Measurements from ENCODE around the gene SEPTIN3. TPM values are rescaled to one million over a fixed set of nuclear protein-coding genes. Genes with fewer than 3 reads are reported as not detected.

Gene SEPTIN3
- total and polyA plus RNA-seq, 2 of the 8 experiments (the other 6 are each of a cell fraction or from before 2014, with no cell fraction given), result 38.9 to 52.9 TPM

DNA sequence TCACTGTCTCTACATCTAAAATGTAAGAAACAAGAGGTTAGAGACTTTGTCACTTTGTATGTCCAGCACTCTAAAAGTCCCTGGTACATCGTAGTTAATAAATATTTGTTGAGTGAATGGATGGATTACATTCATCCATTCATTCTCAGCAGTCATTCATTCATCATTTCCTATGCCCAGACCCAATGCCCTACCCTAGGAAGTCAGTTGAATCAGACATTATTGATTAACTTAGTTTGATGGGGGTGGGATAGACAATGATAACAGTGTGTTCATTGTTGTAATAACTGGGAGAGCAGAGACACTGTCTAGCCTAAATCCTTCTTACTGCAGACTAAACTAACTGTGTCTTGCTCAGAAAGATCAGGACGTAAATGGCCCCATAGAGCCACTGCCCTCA lies 21.1 kb upstream of the SEPTIN3 start:
- no peak overlapping the region for H3K18ac ChIP-seq (ENCODE audit: extremely low read depth, low read length)
- FAIRE-seq, result no peak
- WGBS, 2 experiments (ENCODE audit: extremely low coverage in 1 of 2, insufficient coverage in 1 of 2, insufficient read length in 1 of 2, insufficient replicate concordance in 2 of 2, low coverage in 1 of 2, low lambda C conversion rate in 2 of 2, missing lambda C conversion rate in 1 of 2), result 84% methylated on average over 2 of the region's 2 CpGs; no CpG with 5 or more reads in 1 of the 2 experiments

More for the DNA sequence above, 21.1 kb upstream of the SEPTIN3 start:
- H4K91ac ChIP-seq (replicated peaks; ENCODE audit: insufficient read length, low read length), result no peak overlapping the region
- H3K27me3 ChIP-seq (replicated peaks in 1 of 4; ENCODE audit: control insufficient read depth in 3 of 4, extremely low read depth in 1 of 4, insufficient read depth in 3 of 4, low read length in 3 of 4), result no peaks in the 10 kb centered on the region
- H3K23me2 ChIP-seq (ENCODE audit: low read depth, low read length), result peaks cover 8% of the 10 kb centered on the region
- H3K79me1 ChIP-seq (ENCODE audit: low read depth, low read length), result peaks cover 7% of the 10 kb centered on the region; the same call in 1 of the 2 replicates
- H2AFZ ChIP-seq (ENCODE audit: low read length), result no peak overlapping the region
- H2BK15ac ChIP-seq (ENCODE audit: low read length), result no peak overlapping the region
- DNase-seq (ENCODE audit: low read depth in 1 of 2, low spot score in 2 of 2), result no peak
- no peak overlapping the region for H3K56ac ChIP-seq (replicated peaks; ENCODE audit: insufficient read length, low read depth, low read length)
- H3K9ac ChIP-seq (replicated peaks in 1 of 4; ENCODE audit: extremely low read depth in 1 of 4, low read depth in 3 of 4, low read length in 3 of 4), result no peak overlapping the region
- H3K14ac ChIP-seq (ENCODE audit: insufficient read length), result no peak overlapping the region
- H3K79me2 ChIP-seq (ENCODE audit: control insufficient read depth in 1 of 2, insufficient read depth in 2 of 2, low read length in 2 of 2), result peaks cover 0 to 9% of the 10 kb centered on the region in 2 experiments; a peak in 1 of 4 replicates
- H2BK12ac ChIP-seq (ENCODE audit: low read depth, low read length), result no peak overlapping the region
- H3K4me3 ChIP-seq (ENCODE audit: extremely low read depth in 1 of 4, insufficient read depth in 2 of 4, low read depth in 3 of 4, low read length in 4 of 4), result no peak overlapping the region
- H3K36me3 ChIP-seq (ENCODE audit: control insufficient read depth in 2 of 4, insufficient read depth in 4 of 4, low read length in 3 of 4), result peaks cover 12 to 21% (median 18%) of the 10 kb centered on the region in 4 experiments
- ChIA-PET CTCF (ENCODE audit: partially characterized antibody) (interaction anchor here (0.8 to 4.4 kb wide), 6 partner anchors 9 to 163 kb away, joined by 3 to 21 read pairs (median 4); partner anchors contain the start of gene TNFRSF13C), POLR2A (ENCODE audit: partially characterized antibody) (interaction anchor here (0.7 kb wide), 1 partner anchor 170 kb away, joined by 3 read pairs; no protein-coding TSS in a partner anchor)
- H3K27ac ChIP-seq (ENCODE audit: low read depth, low read length), result no peak overlapping the region
- H3K4ac ChIP-seq (replicated peaks; ENCODE audit: insufficient read length, low read depth, low read length), result no peak overlapping the region
- H2BK120ac ChIP-seq (replicated peaks; ENCODE audit: low read depth, low read length), result no peak overlapping the region
- no peak overlapping the region for H2AK5ac ChIP-seq (ENCODE audit: low read depth, low read length)
- peaks cover 7 to 20% (median 11%) of the 10 kb centered on the region in 4 experiments for H3K4me1 ChIP-seq (replicated peaks in 1 of 4; ENCODE audit: control insufficient read depth in 3 of 4, insufficient read depth in 4 of 4, low read length in 3 of 4)
- no peak overlapping the region for H3K23ac ChIP-seq (ENCODE audit: insufficient read length)
- TF ChIP-seq SUZ12 (IDR thresholded peaks at IDR 0.05; ENCODE audit: low read length) (no peak), KDM4A (IDR thresholded peaks at IDR 0.05; ENCODE audit: low read depth, low read length, severe bottlenecking) (no peak), TBP (IDR thresholded peaks at IDR 0.05; ENCODE audit: low read depth, low read length) (no peak), BRCA1 (IDR thresholded peaks at IDR 0.05; ENCODE audit: low read depth, low read length) (no peak), HDAC2 (IDR thresholded peaks at IDR 0.05; ENCODE audit: borderline replicate concordance in 1 of 2, low read depth in 2 of 2, low read length in 2 of 2) (no peak)
- no peaks in the 10 kb centered on the region for H3K9me3 ChIP-seq (ENCODE audit: insufficient read depth in 2 of 2, low read depth in 1 of 2, low read length in 1 of 2)
- 0 out of 2 replicates have a peak overlapping the region, but pooled peaks have one; percentile 29 for H2BK20ac ChIP-seq (ENCODE audit: low read length)
- no peak overlapping the region for H4K8ac ChIP-seq (ENCODE audit: extremely low read depth, insufficient read depth, low read length)
- no peak overlapping the region for H4K5ac ChIP-seq (ENCODE audit: insufficient read length, low read depth, low read length)
- H4K20me1 ChIP-seq (replicated peaks in 1 of 2; ENCODE audit: control insufficient read depth in 1 of 2, insufficient read depth in 2 of 2, low read length in 2 of 2), result peaks cover 0 to 2% of the 10 kb centered on the region in 2 experiments
- peak overlapping the region; percentile 39 to 85; a peak in 1 of 4 replicates for H3K4me2 ChIP-seq (ENCODE audit: insufficient read depth in 1 of 2, low read depth in 2 of 2, low read length in 2 of 2)
- no peak overlapping the region for H2BK5ac ChIP-seq (ENCODE audit: low read depth, low read length)
